Measurements from ENCODE around the gene CAPN6. TPM values are rescaled to one million over a fixed set of nuclear protein-coding genes. Genes with fewer than 3 reads are reported as not detected.

CAPN6 gene
- total RNA-seq, 4 donors from 2014 or later, result 0.60 to 2.2 (median 1.1) TPM

DNA sequence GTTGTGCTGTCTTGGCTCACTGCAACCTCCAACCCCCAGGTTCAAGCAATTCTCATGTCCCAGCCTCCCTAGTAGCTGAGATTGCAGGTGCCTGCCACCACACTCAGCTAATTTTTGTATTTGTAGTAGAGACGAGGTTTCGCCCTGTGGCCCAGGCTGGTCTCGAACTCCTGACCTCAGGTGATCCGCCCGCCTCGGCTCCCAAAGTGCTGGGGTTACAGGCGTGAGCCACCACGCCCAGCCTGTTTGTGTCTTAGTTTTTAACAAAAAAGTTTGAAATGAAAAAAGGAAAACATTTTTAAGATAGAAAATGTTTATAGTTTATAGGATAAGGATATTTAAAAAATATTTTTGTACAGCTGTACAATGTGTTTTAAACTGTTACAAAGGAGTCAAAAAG lies 62.4 kb downstream of the CAPN6 start:
- TF ChIP-seq EP300 (IDR thresholded peaks at IDR 0.05) (no peak), POLR2A (IDR thresholded peaks at IDR 0.05) (no peak)
- TF ChIP-seq, protein P1, sequence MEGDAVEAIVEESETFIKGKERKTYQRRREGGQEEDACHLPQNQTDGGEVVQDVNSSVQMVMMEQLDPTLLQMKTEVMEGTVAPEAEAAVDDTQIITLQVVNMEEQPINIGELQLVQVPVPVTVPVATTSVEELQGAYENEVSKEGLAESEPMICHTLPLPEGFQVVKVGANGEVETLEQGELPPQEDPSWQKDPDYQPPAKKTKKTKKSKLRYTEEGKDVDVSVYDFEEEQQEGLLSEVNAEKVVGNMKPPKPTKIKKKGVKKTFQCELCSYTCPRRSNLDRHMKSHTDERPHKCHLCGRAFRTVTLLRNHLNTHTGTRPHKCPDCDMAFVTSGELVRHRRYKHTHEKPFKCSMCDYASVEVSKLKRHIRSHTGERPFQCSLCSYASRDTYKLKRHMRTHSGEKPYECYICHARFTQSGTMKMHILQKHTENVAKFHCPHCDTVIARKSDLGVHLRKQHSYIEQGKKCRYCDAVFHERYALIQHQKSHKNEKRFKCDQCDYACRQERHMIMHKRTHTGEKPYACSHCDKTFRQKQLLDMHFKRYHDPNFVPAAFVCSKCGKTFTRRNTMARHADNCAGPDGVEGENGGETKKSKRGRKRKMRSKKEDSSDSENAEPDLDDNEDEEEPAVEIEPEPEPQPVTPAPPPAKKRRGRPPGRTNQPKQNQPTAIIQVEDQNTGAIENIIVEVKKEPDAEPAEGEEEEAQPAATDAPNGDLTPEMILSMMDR (IDR thresholded peaks at IDR 0.05), result no peak
- DNase-seq (ENCODE audit: low spot score in 2 of 2), result no peak
- 88% methylated on average over 8 of the region's 8 CpGs for WGBS, 2 donors
- Histone ChIP-seq H3K36me3 (no peaks in the 10 kb centered on the region), H3K9me3 (no peaks in the 10 kb centered on the region), H3K4me1 (no peaks in the 10 kb centered on the region), H3K27me3 (peaks cover 0 to 39% of the 10 kb centered on the region in 2 donors), H3K4me3 (no peak overlapping the region), H3K27ac (no peak overlapping the region)

DNA sequence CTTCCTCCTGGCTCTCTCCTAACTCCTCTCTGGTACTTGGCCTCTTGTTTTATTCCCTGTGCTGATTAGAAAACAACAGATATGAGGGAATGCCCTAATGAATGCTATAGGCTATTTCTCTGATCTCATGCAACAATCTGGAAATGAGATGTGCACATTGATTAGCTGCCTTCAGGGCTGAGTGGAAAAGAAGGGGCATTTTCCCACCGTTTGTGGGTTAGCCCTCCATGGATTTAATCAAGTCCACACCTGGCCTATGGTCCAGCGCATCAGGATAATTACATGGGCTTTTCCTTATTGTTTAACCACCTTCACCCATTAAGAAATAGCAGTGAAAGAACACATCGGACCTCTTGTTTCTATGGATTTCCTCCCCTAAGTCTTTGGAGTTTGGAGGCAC lies 70.0 kb downstream of the CAPN6 start:
- no peaks in the 10 kb centered on the region for H3K9me3 ChIP-seq
- TF ChIP-seq, protein P1 (IDR thresholded peaks at IDR 0.05), result no peak
- TF ChIP-seq EP300 (IDR thresholded peaks at IDR 0.05), result no peak
- TF ChIP-seq POLR2A (IDR thresholded peaks at IDR 0.05), result no peak
- H3K27me3 ChIP-seq, result peaks cover 0 to 42% of the 10 kb centered on the region in 2 donors
- DNase-seq (ENCODE audit: low spot score in 2 of 2), result no peak
- no peak overlapping the region for H3K4me3 ChIP-seq
- no peaks in the 10 kb centered on the region for H3K36me3 ChIP-seq
- H3K4me1 ChIP-seq, result no peaks in the 10 kb centered on the region
- H3K27ac ChIP-seq, result no peak overlapping the region
- 66 to 78% methylated on average over 3 of the region's 3 CpGs for WGBS, 2 donors

DNA sequence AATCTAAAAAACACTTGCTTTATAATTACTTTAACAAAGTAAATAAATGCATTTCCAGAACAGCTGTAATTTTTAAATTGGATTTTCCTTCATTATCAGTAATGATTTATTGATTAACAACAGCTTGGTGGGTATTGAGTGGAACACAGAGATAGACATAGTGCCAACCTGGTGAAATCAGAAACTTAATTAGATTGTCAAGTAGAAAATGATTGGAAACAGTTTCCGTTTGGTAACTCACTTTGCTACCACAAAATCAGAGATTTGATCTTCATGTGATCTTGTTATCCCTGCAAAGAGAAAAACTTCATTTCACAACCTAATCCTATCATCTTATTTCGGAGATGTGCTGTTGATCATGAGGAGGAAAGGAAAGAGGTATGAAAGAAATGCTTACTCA lies 70.8 kb downstream of the CAPN6 start:
- Histone ChIP-seq H3K27ac (no peak overlapping the region), H3K4me1 (no peaks in the 10 kb centered on the region), H3K36me3 (no peaks in the 10 kb centered on the region), H3K9me3 (no peaks in the 10 kb centered on the region), H3K27me3 (peaks cover 0 to 42% of the 10 kb centered on the region in 2 donors), H3K4me3 (no peak overlapping the region)
- no peak for DNase-seq (ENCODE audit: low spot score in 2 of 2)
- WGBS, 2 donors, result 63 to 81% methylated on average over 2 of the region's 2 CpGs
- TF ChIP-seq EP300 (IDR thresholded peaks at IDR 0.05) (no peak), POLR2A (IDR thresholded peaks at IDR 0.05) (no peak)
- TF ChIP-seq, protein P1 (IDR thresholded peaks at IDR 0.05), result no peak

Other genes starting within 250 kb of the CAPN6 start
- 10 to 100 TPM; 24.9 to 43.0 (median 27.7) TPM for gene PAK3, start 174.3 kb downstream of the CAPN6 start, total RNA-seq
- under 1 TPM in 1 of 4 donors, not detected in 3; 0.22 TPM for gene DCX, start 141.7 kb upstream of the CAPN6 start, total RNA-seq
- gene SERTM2, start 241.2 kb upstream of the CAPN6 start, total RNA-seq, result not detected